AG09309 (cell line): Measurements from ENCODE around the gene POLR1E.

ENCODE experiments used
- DNase-seq: peaks from one replicate; pipeline ENCODE4 v3.0.0-alpha.2; 2010; ENCODE audit warnings: low read depth
- H3K4me3 ChIP-seq: 2 replicates; pipeline ENCODE4 v1.5.1; 2011; ENCODE audit warnings: mild to moderate bottlenecking, low read depth, low read length, moderate library complexity; ENCODE audit not compliant: control insufficient read depth
- CTCF ChIP-seq: IDR thresholded peaks from 2 replicates; pipeline ENCODE4 v1.5.1; 2011; ENCODE audit warnings: mild to moderate bottlenecking, low read depth, low read length, inconsistent platforms; ENCODE audit not compliant: insufficient read depth, control insufficient read depth; ENCODE audit errors: missing control alignments

Gene POLR1E

GRCh38 chr9:37442556-37442955 lies 43.2 kb upstream of the POLR1E start:
- H3K4me3 ChIP-seq: no peak overlapping the region
- no peak for TF ChIP-seq CTCF
- no peak for DNase-seq

GRCh38 chr9:37443566-37443965 lies 42.2 kb upstream of the POLR1E start:
- H3K4me3 ChIP-seq: no peak overlapping the region
- no peak for DNase-seq
- TF ChIP-seq CTCF: no peak

GRCh38 chr9:37444890-37445289 lies 40.9 kb upstream of the POLR1E start:
- TF ChIP-seq CTCF: no peak
- DNase-seq: no peak
- H3K4me3 ChIP-seq: no peak overlapping the region

GRCh38 chr9:37445832-37446231 lies 39.9 kb upstream of the POLR1E start:
- no peak for TF ChIP-seq CTCF
- no peak for DNase-seq
- no peak overlapping the region for H3K4me3 ChIP-seq

- H3K4me3 ChIP-seq: no peak overlapping the region
- no peak for DNase-seq
- TF ChIP-seq CTCF: no peak
Observed at GRCh38 chr9:37446401-37446800, 39.3 kb upstream of the POLR1E start.

GRCh38 chr9:37447111-37447510 lies 38.6 kb upstream of the POLR1E start:
- no peak overlapping the region for H3K4me3 ChIP-seq
- no peak for DNase-seq
- no peak for TF ChIP-seq CTCF
